Measurements from ENCODE around the gene SEPTIN12. TPM values are rescaled to one million over a fixed set of nuclear protein-coding genes. Genes with fewer than 3 reads are reported as not detected.

The SEPTIN12 gene
- total RNA-seq, 6 experiments from 2014 or later = not detected

DNA sequence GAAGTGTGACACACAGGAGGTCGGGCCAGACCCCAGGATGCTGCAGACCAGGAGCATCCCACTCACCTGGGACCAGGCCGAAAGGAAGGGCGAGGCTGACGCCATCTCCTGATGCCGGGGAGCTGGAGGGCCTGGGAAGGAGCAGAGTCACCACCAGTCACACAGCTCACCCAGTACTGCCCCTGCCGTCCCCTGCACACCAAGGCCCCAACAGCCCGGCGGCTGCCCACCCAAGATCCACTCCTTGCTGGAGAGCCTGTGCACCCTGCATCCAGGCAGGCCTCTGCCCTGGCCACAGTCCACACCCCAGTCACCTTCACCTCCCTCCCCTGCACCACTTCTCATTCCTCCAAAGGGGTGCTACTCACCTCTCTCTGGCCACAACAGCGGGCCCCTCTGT, 25.9 kb downstream of the SEPTIN12 start:
- Histone ChIP-seq H3K4me1 (peaks cover 0 to 9% (median 0%) of the 10 kb centered on the region in 4 donors), H3K27me3 (no peaks in the 10 kb centered on the region), H3K4me3 (no peak overlapping the region), H3K9me3 (no peaks in the 10 kb centered on the region), H3K27ac (no peak overlapping the region), H3K36me3 (peaks cover 0 to 55% (median 12%) of the 10 kb centered on the region in 4 donors)
- DNase-seq (no peak), ATAC-seq (no peak)
- intact Hi-C loops (cut with DNase I) = no loop called here
- TF ChIP-seq POLR2A (IDR thresholded peaks at IDR 0.05) = no peak
- TF ChIP-seq, protein P1, sequence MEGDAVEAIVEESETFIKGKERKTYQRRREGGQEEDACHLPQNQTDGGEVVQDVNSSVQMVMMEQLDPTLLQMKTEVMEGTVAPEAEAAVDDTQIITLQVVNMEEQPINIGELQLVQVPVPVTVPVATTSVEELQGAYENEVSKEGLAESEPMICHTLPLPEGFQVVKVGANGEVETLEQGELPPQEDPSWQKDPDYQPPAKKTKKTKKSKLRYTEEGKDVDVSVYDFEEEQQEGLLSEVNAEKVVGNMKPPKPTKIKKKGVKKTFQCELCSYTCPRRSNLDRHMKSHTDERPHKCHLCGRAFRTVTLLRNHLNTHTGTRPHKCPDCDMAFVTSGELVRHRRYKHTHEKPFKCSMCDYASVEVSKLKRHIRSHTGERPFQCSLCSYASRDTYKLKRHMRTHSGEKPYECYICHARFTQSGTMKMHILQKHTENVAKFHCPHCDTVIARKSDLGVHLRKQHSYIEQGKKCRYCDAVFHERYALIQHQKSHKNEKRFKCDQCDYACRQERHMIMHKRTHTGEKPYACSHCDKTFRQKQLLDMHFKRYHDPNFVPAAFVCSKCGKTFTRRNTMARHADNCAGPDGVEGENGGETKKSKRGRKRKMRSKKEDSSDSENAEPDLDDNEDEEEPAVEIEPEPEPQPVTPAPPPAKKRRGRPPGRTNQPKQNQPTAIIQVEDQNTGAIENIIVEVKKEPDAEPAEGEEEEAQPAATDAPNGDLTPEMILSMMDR (IDR thresholded peaks at IDR 0.05) = no peak
- WGBS (ENCODE audit: insufficient coverage, low coverage, low lambda C conversion rate, missing lambda C conversion rate) = no CpG with 5 or more reads among the region's 9 CpGs

DNA sequence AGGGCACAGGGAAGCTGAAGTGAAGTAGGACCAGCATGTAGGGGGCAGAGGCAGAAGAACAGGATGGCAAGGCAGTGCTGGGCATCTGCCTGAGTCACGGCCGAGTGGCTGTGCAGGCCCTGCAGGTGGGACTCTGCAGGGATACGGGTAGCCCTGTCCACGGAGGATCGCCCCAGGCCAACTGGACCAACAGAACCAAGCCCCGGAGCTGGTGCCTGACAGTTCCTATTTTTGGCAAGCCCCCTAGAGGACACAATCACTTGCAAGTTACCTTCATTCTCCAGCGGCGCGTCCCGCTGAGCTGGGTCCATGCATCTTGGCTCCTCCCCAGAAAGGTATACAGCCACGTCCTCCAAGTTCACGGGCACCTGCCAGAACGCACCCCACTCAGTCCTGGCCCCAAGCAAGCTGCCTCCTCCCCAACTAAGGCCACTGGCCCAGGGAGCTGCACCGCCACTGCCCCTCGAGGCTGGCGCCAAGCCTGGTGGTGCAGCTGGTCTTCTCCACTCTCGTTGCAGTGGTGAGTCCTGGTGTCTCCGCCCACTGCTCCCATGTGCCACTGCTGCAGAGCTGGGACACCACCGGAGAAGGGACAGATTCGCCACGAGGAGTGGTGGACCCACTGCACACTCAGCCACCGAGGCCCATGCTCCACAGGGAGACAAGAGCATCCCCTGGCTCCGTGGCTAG, 27.8 kb downstream of the SEPTIN12 start:
- no peak overlapping the region for H3K4me3 ChIP-seq
- no peaks in the 10 kb centered on the region for H3K9me3 ChIP-seq
- DNase-seq = no peak
- 67% methylated on average over 5 of the region's 23 CpGs for WGBS (ENCODE audit: insufficient coverage, low coverage, low lambda C conversion rate, missing lambda C conversion rate)
- peaks cover 0 to 55% (median 12%) of the 10 kb centered on the region in 4 donors for H3K36me3 ChIP-seq
- intact Hi-C loops (cut with DNase I) = no loop called here
- H3K27me3 ChIP-seq = no peaks in the 10 kb centered on the region
- TF ChIP-seq, protein P1 (IDR thresholded peaks at IDR 0.05) = no peak
- no peak for TF ChIP-seq POLR2A (IDR thresholded peaks at IDR 0.05)
- ATAC-seq = peak in 2 of 4 donors; percentile 15 to 33
- peaks cover 0 to 3% (median 0%) of the 10 kb centered on the region in 4 donors for H3K4me1 ChIP-seq
- H3K27ac ChIP-seq = no peak overlapping the region

DNA sequence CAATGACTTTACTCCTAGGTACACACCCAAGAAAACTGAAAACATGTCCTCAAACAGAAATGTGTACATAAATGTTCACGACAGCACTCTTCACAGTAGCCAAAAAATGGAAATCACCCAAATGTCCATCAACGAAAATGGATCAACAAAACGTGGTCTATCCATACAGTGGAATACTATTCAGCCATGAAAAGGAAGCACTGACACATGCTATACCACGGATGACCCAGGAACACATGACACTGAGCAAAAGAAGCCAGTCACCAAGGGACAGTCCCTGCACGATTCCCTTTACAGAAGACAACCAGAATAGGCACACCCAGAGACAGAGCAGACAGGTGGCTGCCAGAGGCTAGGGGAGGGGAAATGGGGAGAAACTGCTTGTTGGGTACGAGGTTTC, 32.5 kb downstream of the SEPTIN12 start:
- Histone ChIP-seq H3K4me1 (no peaks in the 10 kb centered on the region), H3K36me3 (peaks cover 0 to 54% (median 20%) of the 10 kb centered on the region in 4 donors), H3K9me3 (no peaks in the 10 kb centered on the region), H3K27ac (no peak overlapping the region), H3K27me3 (no peaks in the 10 kb centered on the region), H3K4me3 (no peak overlapping the region)
- intact Hi-C loops (cut with DNase I) = no loop called here
- no peak for DNase-seq
- no peak for TF ChIP-seq POLR2A (IDR thresholded peaks at IDR 0.05)
- TF ChIP-seq, protein P1 (IDR thresholded peaks at IDR 0.05) = no peak
- 90% methylated on average over 3 of the region's 6 CpGs for WGBS (ENCODE audit: insufficient coverage, low coverage, low lambda C conversion rate, missing lambda C conversion rate)
- no peak for ATAC-seq

DNA sequence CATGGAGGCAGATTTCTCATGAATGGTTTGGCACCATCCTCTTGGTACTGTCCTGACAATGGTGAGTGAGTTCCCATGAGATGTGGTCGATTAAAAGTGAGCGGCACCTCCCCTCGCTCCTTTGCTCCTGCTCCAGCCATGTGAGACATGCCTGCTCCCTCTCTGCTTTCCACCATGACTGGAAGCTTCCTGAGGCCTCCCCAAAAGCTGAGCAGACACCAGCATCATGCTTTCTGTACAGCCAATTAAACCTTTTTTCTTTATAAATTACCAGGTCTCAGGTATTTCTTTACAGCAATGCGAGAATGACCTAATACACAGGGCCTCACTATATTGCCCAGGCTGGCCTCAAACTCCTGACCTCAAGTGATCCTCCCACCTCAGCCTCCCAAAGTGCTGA, 33.3 kb downstream of the SEPTIN12 start:
- Histone ChIP-seq H3K27me3 (no peaks in the 10 kb centered on the region), H3K27ac (no peak overlapping the region), H3K4me1 (no peaks in the 10 kb centered on the region), H3K4me3 (no peak overlapping the region), H3K36me3 (peaks cover 0 to 47% (median 19%) of the 10 kb centered on the region in 4 donors), H3K9me3 (no peaks in the 10 kb centered on the region)
- 97% methylated on average over 3 of the region's 4 CpGs for WGBS (ENCODE audit: insufficient coverage, low coverage, low lambda C conversion rate, missing lambda C conversion rate)
- DNase-seq (no peak), ATAC-seq (no peak)
- TF ChIP-seq, protein P1 (IDR thresholded peaks at IDR 0.05) = no peak
- no peak for TF ChIP-seq POLR2A (IDR thresholded peaks at IDR 0.05)
- intact Hi-C loops (cut with DNase I) = no loop called here
